GM18517 (cell line): ENCODE results near the gene ADH1C.

Experiments
- ATAC-seq: cut with Tn5 transposase; IDR thresholded peaks from one replicate; pipeline ENCODE4 v1.9.1; 2021; ENCODE audit warnings: mild to moderate bottlenecking, moderate library complexity; ENCODE audit not compliant: unreplicated experiment

The ADH1C gene

DNA sequence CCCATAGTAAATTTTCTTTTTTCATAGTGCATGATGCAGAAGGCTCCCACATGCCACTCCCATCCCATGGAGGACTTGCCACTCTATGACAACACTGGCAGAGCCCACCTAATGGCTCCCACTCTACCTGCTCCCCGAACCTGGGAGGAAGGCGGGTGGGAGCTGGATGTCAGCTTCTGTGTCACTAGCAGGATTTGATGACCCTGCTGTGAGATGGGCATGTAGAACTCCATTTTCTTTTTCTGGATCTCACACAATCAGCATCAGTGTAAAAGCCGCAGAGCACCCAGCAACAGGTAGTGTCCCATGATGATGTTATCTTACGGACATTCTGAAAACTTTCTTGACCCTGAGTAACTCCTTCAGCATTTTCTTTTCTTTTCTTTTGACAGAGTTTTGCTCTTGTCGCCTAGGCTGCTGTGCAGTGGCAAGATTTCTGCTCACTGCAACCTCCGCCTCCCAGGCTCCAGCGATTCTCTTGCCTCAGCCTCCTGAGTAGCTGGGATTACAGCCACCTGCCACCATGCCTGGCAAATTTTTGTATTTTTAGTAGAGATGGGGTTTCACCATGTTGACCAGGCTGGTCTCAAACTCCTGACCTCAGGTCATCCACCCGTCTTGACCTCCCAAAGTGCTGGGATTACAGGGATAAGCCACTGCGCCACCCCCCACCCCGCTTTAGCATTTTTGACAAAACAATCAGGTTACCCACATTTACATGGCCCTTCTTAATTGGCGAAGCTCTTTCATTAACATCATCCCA is 46.7 kb downstream of the ADH1C start:
- ATAC-seq: no peak

DNA sequence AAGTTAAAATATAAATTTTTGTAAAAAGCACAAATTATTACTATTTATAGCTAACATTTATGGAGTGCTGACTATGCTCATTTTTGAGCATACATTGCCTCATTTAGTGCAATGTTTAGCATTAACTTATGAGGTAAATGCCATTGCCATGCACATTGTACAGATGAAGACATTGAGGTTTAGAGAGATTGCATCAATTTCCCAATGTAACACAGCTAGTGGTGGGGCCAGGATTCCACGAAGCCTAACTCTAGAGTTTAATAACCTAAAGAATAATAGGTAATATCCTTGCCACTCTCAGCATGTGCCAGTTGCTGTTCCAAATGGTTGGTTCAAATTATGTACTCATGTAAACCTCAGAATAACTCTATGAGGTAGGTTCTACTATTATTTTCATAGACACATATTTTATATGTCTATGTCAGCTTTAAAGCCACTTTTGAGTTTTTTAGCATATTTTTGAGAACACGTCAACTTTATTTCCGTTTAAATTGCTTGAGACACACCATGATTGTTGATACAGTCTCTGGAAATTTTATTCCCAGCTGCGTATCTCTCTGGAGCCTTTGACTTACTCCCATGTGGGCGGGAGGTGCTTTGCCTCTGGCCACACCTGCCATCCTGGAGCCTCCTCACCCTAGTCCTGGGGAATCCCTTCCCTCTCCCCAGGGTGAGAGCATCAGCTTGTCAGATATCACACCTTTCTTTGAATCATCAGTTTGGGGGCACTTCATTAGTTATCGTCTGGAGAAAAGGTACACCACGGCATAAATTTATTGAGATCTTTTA is 51.0 kb downstream of the ADH1C start:
- ATAC-seq: no peak

DNA sequence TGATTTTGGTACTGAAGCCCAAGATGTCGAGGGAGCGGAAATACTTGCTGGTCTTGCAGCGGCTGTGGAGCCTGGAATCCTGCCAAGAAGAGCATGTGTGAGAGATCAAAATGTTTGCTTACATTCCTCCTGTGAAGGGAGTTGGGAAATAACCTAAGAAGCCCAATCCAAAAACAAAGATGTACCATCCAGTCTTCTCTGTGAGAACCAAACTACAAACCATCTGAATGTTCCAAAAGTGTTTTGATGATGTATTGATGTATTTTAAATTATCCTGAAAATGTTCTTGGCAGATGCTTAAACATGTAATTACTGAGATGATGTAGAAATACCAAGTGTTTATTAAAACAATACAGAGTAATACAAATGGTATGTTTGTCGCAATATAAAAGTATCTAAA is 51.6 kb downstream of the ADH1C start:
- ATAC-seq: no peak

DNA sequence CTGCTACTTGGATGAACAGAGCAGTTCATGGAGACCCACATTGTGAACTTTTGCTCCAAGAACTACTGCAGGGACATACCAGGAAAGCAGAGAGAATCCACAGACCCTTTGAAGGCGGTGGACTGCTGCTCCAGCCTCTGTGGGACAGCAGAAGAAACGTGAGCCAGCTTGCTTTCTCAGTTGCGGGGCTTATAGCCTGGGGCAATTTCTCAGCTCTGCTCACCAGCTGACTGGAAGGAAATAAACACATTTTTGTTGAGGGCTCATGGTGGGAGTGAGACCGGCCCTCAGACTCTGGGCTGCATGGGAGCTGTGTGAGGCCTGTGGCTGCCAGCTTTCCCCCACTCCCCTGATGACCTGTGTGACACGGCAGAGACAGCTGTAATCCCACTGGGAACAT is 59.2 kb downstream of the ADH1C start:
- ATAC-seq: no peak

DNA sequence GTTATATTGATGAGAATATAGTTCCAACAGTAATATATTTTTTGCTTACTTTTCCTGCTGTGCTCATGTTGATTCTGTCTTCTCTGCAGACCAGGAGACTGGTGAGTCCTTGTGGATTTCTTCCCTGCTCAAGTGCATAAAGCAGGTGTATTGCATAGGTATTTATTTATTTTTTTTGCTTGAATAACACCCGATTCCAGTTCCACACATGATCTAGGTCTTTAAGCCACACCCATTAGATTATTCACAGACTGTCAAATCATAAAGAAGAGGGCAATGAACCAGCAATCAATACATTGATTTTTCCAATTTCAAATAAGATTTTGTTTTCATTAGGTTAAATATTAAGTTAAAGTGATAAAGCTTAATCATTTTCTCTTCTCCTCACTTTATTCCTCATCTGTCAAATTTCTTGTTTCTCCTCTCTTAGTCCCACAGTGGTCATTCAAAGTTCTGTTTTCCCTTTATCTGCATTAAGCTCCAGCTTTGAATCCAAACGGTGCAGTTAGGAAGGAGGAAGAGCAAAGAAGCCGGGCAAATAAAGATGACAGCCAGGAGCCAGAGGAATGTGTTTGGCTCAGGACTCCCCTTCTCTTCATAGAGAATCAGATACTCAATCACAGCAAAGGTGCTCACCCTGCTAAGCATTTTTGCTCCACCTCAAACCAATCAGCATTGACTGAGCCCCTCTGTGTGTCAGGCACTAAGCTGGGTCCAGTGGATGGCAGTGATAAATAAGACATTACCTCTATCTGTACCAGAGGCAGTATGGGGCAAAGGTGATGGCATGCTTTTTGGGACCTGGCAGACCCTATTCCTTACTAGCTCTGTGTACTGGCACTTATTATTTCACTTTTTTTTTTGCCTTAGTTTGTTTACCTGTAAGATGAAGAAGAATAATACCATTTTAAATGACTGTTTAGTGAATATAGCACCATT is 61.4 kb downstream of the ADH1C start, which contains the start of gene ADH1A:
Gene ADH1A (minus strand): TSS at position 138 of the 939 bp plus-strand sequence. CDS start 71 bp downstream, at position 67.
- ATAC-seq: no peak
